Esophagus (tissue), 2 donors: ENCODE results near the gene TCF23. TPM values are rescaled to one million over a fixed set of nuclear protein-coding genes. Genes with fewer than 3 reads are reported as not detected.
"Not testable (repeated sequence)": the region's sequence is repeated elsewhere in the genome, so short reads cannot be mapped to it uniquely, and the experiment has no call there.

ENCODE experiments used
- H3K27ac ChIP-seq, 2 donors: one replicate each; pipeline ENCODE4 v1.5.1; 2013; ENCODE audit warnings: low read depth in 2 of 2, mild to moderate bottlenecking in 2 of 2, inconsistent platforms in 1 of 2, low read length in 1 of 2, moderate library complexity in 1 of 2
- H3K27me3 ChIP-seq, 2 donors: one replicate each; pipeline ENCODE4 v1.6.1; 2013; ENCODE audit warnings: low read length in 2 of 2, control low read depth in 1 of 2, mild to moderate bottlenecking in 1 of 2; ENCODE audit not compliant: insufficient read depth in 2 of 2, control insufficient read depth in 1 of 2
- H3K36me3 ChIP-seq, 2 donors: one replicate each; pipeline ENCODE4 v1.6.1; 2013; ENCODE audit warnings: low read length in 1 of 2; ENCODE audit not compliant: control insufficient read depth in 2 of 2, insufficient read depth in 2 of 2
- H3K4me1 ChIP-seq, 2 donors: one replicate each; pipeline ENCODE4 v1.6.1; 2013; ENCODE audit warnings: low read length in 1 of 2; ENCODE audit not compliant: control insufficient read depth in 2 of 2, insufficient read depth in 2 of 2
- H3K4me3 ChIP-seq, 2 donors: one replicate each; pipeline ENCODE4 v1.5.1; 2013; ENCODE audit warnings: low read length in 2 of 2, mild to moderate bottlenecking in 2 of 2, low read depth in 1 of 2, moderate library complexity in 1 of 2
- H3K9me3 ChIP-seq, 2 donors: one replicate each; pipeline ENCODE4 v1.6.1; 2013; ENCODE audit warnings: mild to moderate bottlenecking in 2 of 2, low read depth in 1 of 2, low read length in 1 of 2, moderate library complexity in 1 of 2; ENCODE audit not compliant: control insufficient read depth in 2 of 2, insufficient read depth in 1 of 2
- whole genome bisulfite sequencing, 2 donors: extraction: QIAGEN DNeasy Blood & Tissue Kit; methylation state at CpG; one replicate each; pipeline ENCODE4 v1.1.7; 2013; 5-methylcytosine and 5-hydroxymethylcytosine counted together
- polyA plus RNA-seq, 2 donors: library from polyadenylated mRNA; stranded (reverse); fragments of 200-250 nt; gene quantifications; one replicate each; pipeline ENCODE4 v1.2.3, GENCODE V29; 2013
- donor health status: healthy with polysubstance abuse.
- donor health status: Bipolar disorder and iron deficiency.

Gene TCF23
- polyA plus RNA-seq, 2 donors, result 0.02 TPM; not detected in 1

DNA sequence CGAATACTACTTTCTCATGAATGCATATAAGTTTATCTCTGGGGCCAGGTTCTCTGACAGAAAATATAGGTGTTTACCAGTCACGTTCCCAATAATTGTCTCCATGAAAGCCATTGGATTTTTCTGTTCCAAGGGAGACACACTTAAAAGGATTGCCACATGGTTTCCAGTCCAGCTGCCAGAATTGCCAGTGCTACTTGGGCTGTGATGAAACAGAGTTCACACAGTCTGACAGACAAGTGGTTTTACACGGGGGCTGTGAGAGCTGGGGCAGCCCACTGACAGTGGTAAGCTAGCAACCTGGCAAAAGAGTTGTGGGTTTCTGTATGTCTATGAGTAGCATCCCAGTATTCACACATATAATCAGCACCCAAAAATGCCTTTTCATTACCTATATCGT is 35.3 kb downstream of the TCF23 start:
- no peaks in the 10 kb centered on the region for H3K4me1 ChIP-seq
- no peak overlapping the region for H3K4me3 ChIP-seq
- no peaks in the 10 kb centered on the region for H3K9me3 ChIP-seq
- WGBS, 2 donors, result 64 to 65% methylated on average over 4 of the region's 4 CpGs
- H3K27me3 ChIP-seq, result no peaks in the 10 kb centered on the region
- H3K36me3 ChIP-seq, result no peaks in the 10 kb centered on the region
- H3K27ac ChIP-seq, result peak overlapping the region in 1 of 2 donors; percentile 36

DNA sequence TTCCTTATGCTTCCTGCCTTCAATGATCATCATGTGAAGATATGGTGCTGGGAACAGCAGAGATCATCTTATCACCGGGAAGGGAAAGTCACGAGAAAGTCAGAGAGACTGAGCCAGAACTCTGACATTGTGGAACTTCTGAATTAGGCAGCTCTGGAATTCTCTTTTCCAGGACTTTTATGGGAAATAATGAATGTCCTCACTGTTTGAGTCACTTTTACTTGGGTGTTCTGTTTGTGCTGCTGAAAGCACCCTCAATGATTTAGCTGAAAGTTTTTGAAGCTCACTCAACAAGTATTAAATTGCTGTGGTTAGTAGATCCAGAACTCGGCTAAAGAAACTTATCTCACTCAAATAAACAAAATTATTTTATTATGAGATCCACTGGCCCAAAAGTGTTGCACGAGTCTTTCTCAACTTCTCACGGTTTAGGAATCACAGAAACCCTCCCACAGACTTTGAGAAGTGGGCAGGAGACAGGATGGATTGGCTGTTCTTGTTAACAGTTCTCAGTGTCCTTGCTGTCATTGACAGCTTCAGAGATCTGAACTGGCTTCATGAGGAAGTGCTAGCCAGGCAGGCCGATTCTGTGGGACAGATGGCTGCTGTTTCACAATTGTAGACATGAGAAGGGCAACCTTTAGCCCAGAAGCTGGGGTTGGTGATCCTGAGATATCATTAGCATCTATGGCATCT is 36.7 kb downstream of the TCF23 start:
- no peaks in the 10 kb centered on the region for H3K27me3 ChIP-seq
- H3K4me3 ChIP-seq, result no peak overlapping the region
- 34 to 41% methylated on average over 6 of the region's 6 CpGs for WGBS, 2 donors
- H3K9me3 ChIP-seq, result no peaks in the 10 kb centered on the region
- H3K4me1 ChIP-seq, result no peaks in the 10 kb centered on the region
- H3K27ac ChIP-seq, result peak overlapping the region in 1 of 2 donors; percentile 38
- H3K36me3 ChIP-seq, result no peaks in the 10 kb centered on the region

- no peaks in the 10 kb centered on the region for H3K9me3 ChIP-seq
- H3K4me3 ChIP-seq, result no peak overlapping the region
- H3K27ac ChIP-seq, result no peak overlapping the region
- WGBS, 2 donors, result 68 to 71% methylated on average over 6 of the region's 6 CpGs
- H3K4me1 ChIP-seq, result no peaks in the 10 kb centered on the region
- H3K27me3 ChIP-seq, result peaks cover 0 to 2% of the 10 kb centered on the region in 2 donors
- H3K36me3 ChIP-seq, result no peaks in the 10 kb centered on the region
These were observed 38.0 kb downstream of the TCF23 start for GRCh38 chr2:27186613-27187345.

DNA sequence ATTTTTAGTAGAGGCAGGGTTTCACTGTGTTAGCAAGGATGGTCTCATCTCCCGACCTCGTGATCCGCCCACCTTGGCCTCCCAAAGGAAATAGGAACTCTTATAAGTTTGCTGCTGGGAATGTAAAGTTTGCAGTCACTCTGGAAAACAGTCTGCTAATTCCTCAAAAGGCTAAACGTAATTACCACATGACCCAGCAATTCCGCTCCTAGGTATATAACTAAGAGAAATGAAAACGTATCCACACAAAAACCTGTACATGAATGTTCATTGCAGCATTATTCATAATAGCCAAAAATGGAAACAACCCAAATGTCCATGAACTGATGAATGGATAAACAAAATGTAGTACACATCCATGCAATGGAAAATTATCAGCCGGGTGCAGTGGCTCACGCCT is 41.2 kb downstream of the TCF23 start:
- Histone ChIP-seq H3K4me1 (no peaks in the 10 kb centered on the region), H3K27ac (no peak overlapping the region), H3K9me3 (no peaks in the 10 kb centered on the region), H3K4me3 (no peak overlapping the region), H3K36me3 (no peaks in the 10 kb centered on the region), H3K27me3 (peaks cover 0 to 2% of the 10 kb centered on the region in 2 donors)
- WGBS, 2 donors, result 87 to 88% methylated on average over 8 of the region's 8 CpGs

DNA sequence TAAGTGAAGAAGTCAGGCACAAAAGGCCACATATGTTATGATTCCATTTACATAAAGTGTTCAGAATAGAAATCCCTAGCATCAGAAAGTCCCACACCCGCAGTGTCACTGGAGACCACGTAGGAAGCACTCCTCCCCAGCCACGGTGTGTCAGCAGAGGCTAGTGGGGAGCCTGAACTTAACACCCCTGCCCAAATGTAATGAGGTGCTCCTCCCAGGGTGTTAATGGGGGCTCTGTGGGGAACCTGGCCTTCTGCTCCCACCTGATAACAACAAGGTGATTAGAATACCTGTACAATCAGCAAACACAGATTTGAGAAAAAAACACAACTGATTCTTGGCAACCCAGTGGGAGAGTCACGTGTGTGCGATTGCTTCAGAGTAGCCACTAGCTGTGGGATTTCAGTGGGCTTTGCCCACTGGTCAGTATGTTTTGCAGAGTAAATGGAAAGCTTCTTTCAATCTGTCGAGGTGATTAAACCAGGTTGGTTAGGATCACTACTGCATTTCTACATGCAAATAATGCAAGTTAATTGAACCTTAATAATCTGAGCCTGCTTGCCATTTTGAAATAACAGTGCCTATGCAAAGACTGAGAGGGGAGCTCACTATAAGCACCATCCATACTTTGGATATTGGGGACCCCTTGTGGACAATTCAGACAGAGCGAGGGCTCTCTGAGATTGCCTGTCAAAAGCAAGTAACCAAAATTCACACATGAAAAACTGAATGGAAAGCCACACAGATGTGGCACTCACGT is 42.4 kb downstream of the TCF23 start:
- 42 to 45% methylated on average over 8 of the region's 8 CpGs for WGBS, 2 donors
- no peaks in the 10 kb centered on the region for H3K4me1 ChIP-seq
- no peaks in the 10 kb centered on the region for H3K9me3 ChIP-seq
- no peaks in the 10 kb centered on the region for H3K36me3 ChIP-seq
- peaks cover 0 to 2% of the 10 kb centered on the region in 2 donors for H3K27me3 ChIP-seq
- H3K27ac ChIP-seq, result no peak overlapping the region
- H3K4me3 ChIP-seq, result no peak overlapping the region

- 65 to 71% methylated on average over 17 of the region's 17 CpGs for WGBS, 2 donors
- no peaks in the 10 kb centered on the region for H3K9me3 ChIP-seq
- no peak overlapping the region for H3K27ac ChIP-seq
- H3K27me3 ChIP-seq, result peaks cover 0 to 2% of the 10 kb centered on the region in 2 donors
- no peaks in the 10 kb centered on the region for H3K4me1 ChIP-seq
- peaks cover 0 to 6% of the 10 kb centered on the region in 2 donors for H3K36me3 ChIP-seq
- no peak overlapping the region for H3K4me3 ChIP-seq
These were observed 45.9 kb downstream of the TCF23 start for GRCh38 chr2:27194538-27195354.

DNA sequence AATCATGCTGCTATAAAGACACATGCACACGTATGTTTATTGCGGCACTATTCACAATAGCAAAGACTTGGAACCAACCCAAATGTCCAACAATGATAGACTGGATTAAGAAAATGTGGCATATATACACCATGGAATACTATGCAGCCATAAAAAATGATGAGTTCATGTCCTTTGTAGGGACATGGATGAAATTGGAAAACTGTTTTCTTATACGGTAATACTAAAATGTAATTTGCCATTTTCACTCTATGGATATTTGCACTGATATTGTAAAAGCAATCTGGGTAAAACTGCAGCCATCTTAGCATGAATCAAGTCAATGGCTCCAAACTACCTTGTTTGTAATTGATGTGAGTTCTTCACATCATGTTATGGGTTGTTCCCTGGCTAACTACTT is 47.0 kb downstream of the TCF23 start:
- not testable (repeated sequence) for H3K4me3 ChIP-seq, H3K27ac ChIP-seq, H3K27me3 ChIP-seq, H3K9me3 ChIP-seq, H3K4me1 ChIP-seq, H3K36me3 ChIP-seq
- WGBS, 2 donors, result 82 to 87% methylated on average over 3 of the region's 3 CpGs

DNA sequence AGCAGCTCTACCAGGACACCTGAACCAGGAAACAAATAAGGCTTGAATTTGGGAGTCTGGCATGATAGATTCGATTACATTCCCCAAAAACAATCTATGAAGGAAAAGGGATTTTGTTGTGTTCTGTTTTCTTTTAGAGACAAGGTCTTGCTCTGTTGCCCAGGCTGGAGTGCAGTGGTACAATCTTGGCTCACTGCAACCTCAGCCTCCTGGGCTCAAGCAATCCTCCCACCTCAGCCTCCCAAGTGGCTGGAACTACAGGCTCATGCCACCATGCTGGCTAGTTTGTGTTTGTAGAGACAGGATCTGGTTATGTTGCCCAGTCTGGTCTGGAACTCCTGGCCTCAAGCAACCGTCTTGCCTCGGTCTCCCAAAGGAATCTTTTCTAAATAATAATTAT is 49.3 kb downstream of the TCF23 start:
- H3K27me3 ChIP-seq, H3K9me3 ChIP-seq, H3K4me1 ChIP-seq, H3K4me3 ChIP-seq, H3K27ac ChIP-seq: not testable (repeated sequence)
- 95% methylated on average over 3 of the region's 3 CpGs for WGBS, 2 donors
- peaks cover 9 to 21% of the 10 kb centered on the region in 2 donors for H3K36me3 ChIP-seq

DNA sequence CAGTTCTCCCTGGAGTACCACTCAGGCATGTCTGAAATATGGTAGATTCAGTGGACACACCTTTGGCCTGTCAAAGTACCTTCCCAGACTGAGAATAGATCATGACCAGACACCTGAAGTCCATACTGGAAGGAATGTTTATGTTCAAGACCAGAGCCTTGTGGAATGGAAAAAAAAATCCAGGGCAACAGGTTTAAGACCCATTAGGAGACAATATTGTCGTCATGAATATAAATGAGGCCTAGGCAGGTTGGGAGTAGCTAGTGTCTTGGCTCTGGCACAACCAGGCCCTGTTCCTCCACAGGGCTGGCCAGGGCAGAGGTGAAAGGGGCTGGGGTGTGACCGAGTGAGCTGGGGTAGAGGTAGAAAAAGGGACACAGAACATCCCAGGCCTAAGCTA is 49.8 kb downstream of the TCF23 start:
- no peaks in the 10 kb centered on the region for H3K9me3 ChIP-seq
- H3K4me3 ChIP-seq, result no peak overlapping the region
- H3K4me1 ChIP-seq, result no peaks in the 10 kb centered on the region
- H3K27me3 ChIP-seq, result no peaks in the 10 kb centered on the region
- H3K27ac ChIP-seq, result no peak overlapping the region
- WGBS, 2 donors, result 68 to 72% methylated on average over 2 of the region's 2 CpGs
- H3K36me3 ChIP-seq, result peaks cover 9 to 24% of the 10 kb centered on the region in 2 donors
